RWPE2 (cell line): Measurements from ENCODE around the gene THSD7A.

ENCODE experiments used
- ATAC-seq: fragments of 200-7000 bp; cut with Tn5 transposase; 3 replicates; pipeline ENCODE4 v1.9.1; 2021; ENCODE audit warnings: low read depth
- DNase-seq: peaks from one replicate; pipeline ENCODE4 v3.0.0-alpha.2; 2020; ENCODE audit warnings: low spot score
- H3K27ac ChIP-seq: fragments of 450-650 bp; 2 replicates; pipeline ENCODE4 v1.5.1; 2017; ENCODE audit warnings: mild to moderate bottlenecking; ENCODE audit not compliant: poor library complexity, severe bottlenecking
- H3K27me3 ChIP-seq: fragments of 250-450 bp; sonication (Bioruptor Pico); 2 replicates; pipeline ENCODE4 v1.5.1; 2021; ENCODE audit warnings: mild to moderate bottlenecking, moderate library complexity; ENCODE audit not compliant: insufficient read depth, poor library complexity, severe bottlenecking
- H3K36me3 ChIP-seq: fragments of 250-450 bp; sonication (Bioruptor Pico); 2 replicates; pipeline ENCODE4 v1.5.1; 2020; ENCODE audit warnings: low read depth, mild to moderate bottlenecking, moderate library complexity
- H3K4me1 ChIP-seq: fragments of 250-450 bp; sonication (Bioruptor Pico); 2 replicates; pipeline ENCODE4 v1.5.1; 2021; ENCODE audit warnings: mild to moderate bottlenecking, moderate library complexity; ENCODE audit not compliant: insufficient read depth, poor library complexity, severe bottlenecking
- H3K4me3 ChIP-seq: fragments of 250-450 bp; sonication (Bioruptor Pico); 2 replicates; pipeline ENCODE4 v1.5.1; 2021; ENCODE audit warnings: mild to moderate bottlenecking, moderate library complexity; ENCODE audit not compliant: severe bottlenecking
- H3K9me3 ChIP-seq: fragments of 250-450 bp; sonication (Bioruptor Pico); 2 replicates; pipeline ENCODE4 v1.5.1; 2021; ENCODE audit warnings: mild to moderate bottlenecking, moderate library complexity; ENCODE audit not compliant: severe bottlenecking
- CTCF ChIP-seq: fragments of 450-650 bp; IDR thresholded peaks from one replicate; pipeline ENCODE4 v1.5.1; 2017; ENCODE audit warnings: mild to moderate bottlenecking, moderate library complexity; ENCODE audit not compliant: poor library complexity, severe bottlenecking

The THSD7A gene

GRCh38 chr7:11358637-11359036, 473.4 kb downstream of the THSD7A start:
- DNase-seq (no peak), ATAC-seq (no peak)
- H3K4me3 ChIP-seq, result no peak overlapping the region
- no peaks in the 10 kb centered on the region for H3K36me3 ChIP-seq
- no peaks in the 10 kb centered on the region for H3K4me1 ChIP-seq
- H3K9me3 ChIP-seq, result no peaks in the 10 kb centered on the region
- no peaks in the 10 kb centered on the region for H3K27me3 ChIP-seq
- TF ChIP-seq CTCF, result no peak
- H3K27ac ChIP-seq, result no peak overlapping the region

DNA sequence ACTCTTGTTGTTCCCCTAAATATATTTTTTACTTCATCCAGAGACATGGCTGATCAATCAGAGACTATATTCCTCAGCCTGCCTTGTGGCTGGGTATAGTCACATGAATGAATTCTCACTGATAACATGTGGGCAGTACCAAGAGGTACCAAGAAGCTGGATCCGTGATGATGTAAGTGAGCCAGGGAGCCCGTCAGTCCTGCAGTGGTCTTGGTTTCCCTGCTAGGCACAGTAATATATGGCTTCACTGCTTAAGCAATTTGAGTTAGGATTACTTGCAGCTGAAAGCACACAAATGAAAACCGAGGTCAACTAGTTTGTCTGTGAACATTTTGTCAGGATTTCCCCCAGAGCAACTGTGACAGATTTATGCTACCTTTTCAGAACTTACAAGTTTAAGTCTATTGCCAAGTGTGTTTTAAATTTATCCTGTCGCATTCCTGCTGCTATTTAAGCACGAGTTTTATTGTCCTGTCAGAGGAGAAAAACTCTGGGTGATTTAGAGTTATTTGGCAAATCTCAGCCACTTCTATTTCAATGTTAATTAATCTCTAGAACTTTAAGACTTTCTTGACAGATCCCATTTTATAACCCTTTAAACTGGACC, 476.5 kb downstream of the THSD7A start:
- Histone ChIP-seq H3K4me1 (no peaks in the 10 kb centered on the region), H3K36me3 (no peaks in the 10 kb centered on the region), H3K9me3 (no peaks in the 10 kb centered on the region), H3K4me3 (no peak overlapping the region), H3K27me3 (peaks cover 12% of the 10 kb centered on the region), H3K27ac (no peak overlapping the region)
- no peak for DNase-seq
- no peak for TF ChIP-seq CTCF
- ATAC-seq, result no peak

- Histone ChIP-seq H3K27ac (no peak overlapping the region), H3K4me1 (no peaks in the 10 kb centered on the region), H3K9me3 (no peaks in the 10 kb centered on the region), H3K27me3 (peaks cover 7% of the 10 kb centered on the region), H3K36me3 (no peaks in the 10 kb centered on the region), H3K4me3 (no peak overlapping the region)
- ATAC-seq, result no peak
- TF ChIP-seq CTCF, result no peak
- no peak for DNase-seq
These were observed 485.7 kb downstream of the THSD7A start for GRCh38 chr7:11346302-11346701.

GRCh38 chr7:11345621-11346020, 486.4 kb downstream of the THSD7A start:
- Histone ChIP-seq H3K9me3 (no peaks in the 10 kb centered on the region), H3K4me1 (no peaks in the 10 kb centered on the region), H3K36me3 (no peaks in the 10 kb centered on the region), H3K27ac (no peak overlapping the region), H3K4me3 (no peak overlapping the region), H3K27me3 (peaks cover 3% of the 10 kb centered on the region)
- TF ChIP-seq CTCF, result no peak
- no peak for DNase-seq
- no peak for ATAC-seq

DNA sequence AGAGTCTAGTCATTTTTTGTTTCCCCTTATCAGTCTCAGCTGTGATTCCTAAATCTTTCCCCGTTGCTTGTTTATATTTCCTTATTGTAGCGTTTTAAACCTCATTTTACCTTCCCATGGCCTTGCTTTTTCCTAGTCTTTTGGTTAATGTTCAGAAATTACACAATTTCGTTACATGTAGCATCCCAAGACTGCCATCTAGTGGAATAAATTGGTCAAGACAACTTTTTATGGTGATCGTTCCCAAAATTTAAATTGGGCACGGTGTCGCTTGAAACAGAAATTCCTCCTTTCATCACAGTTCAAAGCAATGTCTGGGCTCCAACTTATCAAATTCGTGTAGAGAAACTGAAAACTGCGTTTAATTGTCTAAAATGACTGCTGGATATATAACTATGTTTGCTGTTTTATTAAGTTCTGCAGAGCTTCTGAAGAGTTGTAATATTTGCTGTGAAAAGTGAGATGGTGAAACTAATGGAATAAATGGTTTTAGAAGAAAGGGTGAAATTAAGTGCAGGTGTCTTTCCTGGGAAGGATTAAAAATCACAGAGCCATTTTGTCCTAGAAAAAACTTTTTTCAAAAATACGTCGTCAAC, 488.1 kb downstream of the THSD7A start:
- DNase-seq, result no peak
- no peak overlapping the region for H3K4me3 ChIP-seq
- peaks cover 3% of the 10 kb centered on the region for H3K27me3 ChIP-seq
- no peak overlapping the region for H3K27ac ChIP-seq
- ATAC-seq, result no peak
- H3K9me3 ChIP-seq, result no peaks in the 10 kb centered on the region
- TF ChIP-seq CTCF, result peak; percentile 85
- no peaks in the 10 kb centered on the region for H3K36me3 ChIP-seq
- no peaks in the 10 kb centered on the region for H3K4me1 ChIP-seq
